Thymus (tissue), 11 donors: ENCODE measurements around the gene DRC1. TPM values are rescaled to one million over a fixed set of nuclear protein-coding genes. Genes with fewer than 3 reads are reported as not detected.

ENCODE experiments used
- DNase-seq, 9 donors: peaks; one replicate each; pipeline ENCODE4 v3.0.0-alpha.2; 2013; ENCODE audit warnings: low spot score in 9 of 9, low read depth in 6 of 9, missing footprints in 1 of 9
- H3K27ac ChIP-seq, 2 donors: one replicate each; pipeline ENCODE4 v1.5.1; 2013; ENCODE audit warnings: control low read depth in 1 of 2, low read depth in 1 of 2, low read length in 1 of 2, mild to moderate bottlenecking in 1 of 2, moderate library complexity in 1 of 2
- H3K27me3 ChIP-seq, 2 donors: one replicate each; pipeline ENCODE4 v1.5.1; 2013; ENCODE audit warnings: low read length in 1 of 2; ENCODE audit not compliant: control insufficient read depth in 2 of 2, insufficient read depth in 1 of 2
- H3K36me3 ChIP-seq, 2 donors: one replicate each; pipeline ENCODE4 v1.5.1; 2013; ENCODE audit warnings: low read length in 1 of 2, mild to moderate bottlenecking in 1 of 2, moderate library complexity in 1 of 2; ENCODE audit not compliant: control insufficient read depth in 2 of 2, insufficient read depth in 2 of 2
- H3K4me1 ChIP-seq, 2 donors: one replicate each; pipeline ENCODE4 v1.5.1; 2013; ENCODE audit warnings: low read length in 2 of 2; ENCODE audit not compliant: control insufficient read depth in 2 of 2, insufficient read depth in 2 of 2
- H3K4me3 ChIP-seq, 2 donors: one replicate each; pipeline ENCODE4 v1.5.1; 2013; ENCODE audit warnings: low read length in 2 of 2, control low read depth in 1 of 2, mild to moderate bottlenecking in 1 of 2
- H3K9me3 ChIP-seq, 2 donors: one replicate each; pipeline ENCODE4 v1.5.1; 2013; ENCODE audit warnings: low read length in 1 of 2, mild to moderate bottlenecking in 1 of 2; ENCODE audit not compliant: control insufficient read depth in 2 of 2, insufficient read depth in 1 of 2
- WGBS: extraction: QIAGEN DNeasy Blood & Tissue Kit; methylation state at CpG from one replicate; pipeline ENCODE4 v1.1.7; 2013; 5-methylcytosine and 5-hydroxymethylcytosine counted together
- polyA plus RNA-seq: library from polyadenylated mRNA; stranded (reverse); fragments of 200-250 nt; gene quantifications from one replicate; pipeline ENCODE4 v1.2.3, GENCODE V29; 2013
- total RNA-seq: library from RNA; stranded (reverse); fragments of 120-200 nt; gene quantifications from one replicate; pipeline ENCODE4 v1.2.4, GENCODE V29; 2013
- donor health status: healthy.

Gene DRC1
- total and polyA plus RNA-seq, 2 donors: 0.14 to 0.27 TPM

- WGBS: 99% methylated on average over 11 of the region's 11 CpGs
Observed at GRCh38 chr2:26483027-26483326, 81.3 kb downstream of the DRC1 start.

GRCh38 chr2:26483516-26483915, 81.8 kb downstream of the DRC1 start:
- Histone ChIP-seq H3K36me3 (no peaks in the 10 kb centered on the region), H3K4me1 (no peaks in the 10 kb centered on the region), H3K4me3 (no peak overlapping the region), H3K27ac (no peak overlapping the region), H3K9me3 (no peaks in the 10 kb centered on the region), H3K27me3 (peaks cover 0 to 2% of the 10 kb centered on the region in 2 donors)
- 94% methylated on average over 11 of the region's 11 CpGs for WGBS
- DNase-seq: no peak

More at GRCh38 chr2:26483027-26483326, 81.3 kb downstream of the DRC1 start:
- Histone ChIP-seq H3K27me3 (no peaks in the 10 kb centered on the region), H3K4me3 (no peak overlapping the region), H3K36me3 (no peaks in the 10 kb centered on the region), H3K27ac (no peak overlapping the region), H3K4me1 (no peaks in the 10 kb centered on the region), H3K9me3 (no peaks in the 10 kb centered on the region)
- no peak for DNase-seq

GRCh38 chr2:26483957-26484565, 82.3 kb downstream of the DRC1 start:
- no peak for DNase-seq
- Histone ChIP-seq H3K27ac (no peak overlapping the region), H3K4me1 (no peaks in the 10 kb centered on the region), H3K27me3 (peaks cover 0 to 2% of the 10 kb centered on the region in 2 donors), H3K36me3 (no peaks in the 10 kb centered on the region), H3K4me3 (no peak overlapping the region), H3K9me3 (no peaks in the 10 kb centered on the region)
- WGBS: 89% methylated on average over 13 of the region's 13 CpGs

- WGBS: 94% methylated on average over 4 of the region's 4 CpGs
- no peaks in the 10 kb centered on the region for H3K4me1 ChIP-seq
Observed at GRCh38 chr2:26484579-26484978, 82.9 kb downstream of the DRC1 start.

GRCh38 chr2:26485099-26485498, 83.4 kb downstream of the DRC1 start:
- WGBS: 88% methylated on average over 2 of the region's 2 CpGs
- Histone ChIP-seq H3K36me3 (no peaks in the 10 kb centered on the region), H3K27ac (no peak overlapping the region), H3K27me3 (peaks cover 0 to 2% of the 10 kb centered on the region in 2 donors), H3K4me3 (no peak overlapping the region), H3K4me1 (no peaks in the 10 kb centered on the region), H3K9me3 (no peaks in the 10 kb centered on the region)
- no peak for DNase-seq

More at GRCh38 chr2:26484579-26484978, 82.9 kb downstream of the DRC1 start:
- Histone ChIP-seq H3K4me3 (no peak overlapping the region), H3K36me3 (no peaks in the 10 kb centered on the region), H3K27me3 (peaks cover 0 to 2% of the 10 kb centered on the region in 2 donors), H3K27ac (no peak overlapping the region), H3K9me3 (no peaks in the 10 kb centered on the region)
- no peak for DNase-seq

GRCh38 chr2:26485725-26486418, 84.2 kb downstream of the DRC1 start:
- no peak overlapping the region for H3K4me3 ChIP-seq
- no peaks in the 10 kb centered on the region for H3K36me3 ChIP-seq
- no peak for DNase-seq
- peaks cover 0 to 2% of the 10 kb centered on the region in 2 donors for H3K27me3 ChIP-seq
- WGBS: 94% methylated on average over 8 of the region's 8 CpGs
- no peaks in the 10 kb centered on the region for H3K4me1 ChIP-seq
- no peaks in the 10 kb centered on the region for H3K9me3 ChIP-seq
- no peak overlapping the region for H3K27ac ChIP-seq

GRCh38 chr2:26486789-26487188, 85.1 kb downstream of the DRC1 start:
- H3K9me3 ChIP-seq: no peaks in the 10 kb centered on the region
- H3K4me1 ChIP-seq: no peaks in the 10 kb centered on the region
- H3K27ac ChIP-seq: no peak overlapping the region
- no peak for DNase-seq
- H3K4me3 ChIP-seq: no peak overlapping the region
- peaks cover 0 to 4% of the 10 kb centered on the region in 2 donors for H3K27me3 ChIP-seq
- H3K36me3 ChIP-seq: no peaks in the 10 kb centered on the region
- WGBS: 89% methylated on average over 3 of the region's 3 CpGs

- Histone ChIP-seq H3K9me3 (no peaks in the 10 kb centered on the region), H3K36me3 (no peaks in the 10 kb centered on the region), H3K27ac (no peak overlapping the region), H3K4me3 (no peak overlapping the region), H3K4me1 (no peaks in the 10 kb centered on the region), H3K27me3 (peaks cover 0 to 4% of the 10 kb centered on the region in 2 donors)
- no peak for DNase-seq
- 73% methylated on average over 5 of the region's 5 CpGs for WGBS
Observed at GRCh38 chr2:26487192-26487591, 85.5 kb downstream of the DRC1 start.

GRCh38 chr2:26488463-26489212, 86.9 kb downstream of the DRC1 start:
- Histone ChIP-seq H3K27ac (no peak overlapping the region), H3K9me3 (no peaks in the 10 kb centered on the region), H3K4me1 (no peaks in the 10 kb centered on the region), H3K27me3 (peaks cover 0 to 4% of the 10 kb centered on the region in 2 donors), H3K4me3 (no peak overlapping the region), H3K36me3 (no peaks in the 10 kb centered on the region)
- 95% methylated on average over 20 of the region's 20 CpGs for WGBS
- no peak for DNase-seq
